ENCODE data around the gene CDK14.

The CDK14 gene

DNA sequence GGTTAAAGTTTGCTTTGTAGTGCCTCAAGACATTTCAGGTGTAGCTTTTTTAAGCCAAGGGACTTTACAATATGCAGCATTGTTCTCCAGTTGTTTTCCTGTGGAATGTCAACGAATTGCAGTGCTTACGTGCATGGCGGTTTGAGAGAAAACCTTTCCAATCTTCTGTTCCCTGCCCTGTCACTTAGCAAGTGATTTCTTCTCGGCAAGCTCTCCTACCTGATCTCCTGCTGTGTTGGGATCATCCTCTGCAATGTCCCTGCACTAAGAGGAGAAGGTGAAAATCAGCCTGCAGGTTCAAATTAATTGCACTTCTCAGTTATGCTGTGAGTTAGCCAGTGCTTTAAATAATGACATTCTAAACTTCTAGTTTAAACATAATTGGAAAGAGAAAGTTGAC lies 470.5 kb downstream of the CDK14 start:
- H3K4me1 ChIP-seq (ENCODE audit: control insufficient read depth, insufficient read depth, low read length, poor library complexity, severe bottlenecking) = no peaks in the 10 kb centered on the region
- H3K4me3 ChIP-seq (ENCODE audit: extremely low read depth, insufficient read depth, low read length, poor library complexity, severe bottlenecking) = no peak overlapping the region
- WGBS, 2 experiments (ENCODE audit: insufficient coverage in 2 of 2) = 66 to 89% methylated on average over 3 to 4 of the region's 4 CpGs
- H3K36me3 ChIP-seq (ENCODE audit: control insufficient read depth, insufficient read depth, low read length) = peaks cover 10% of the 10 kb centered on the region
- no peak overlapping the region for H3K27ac ChIP-seq (ENCODE audit: low read depth, low read length, severe bottlenecking)
- H3K9me3 ChIP-seq (ENCODE audit: control insufficient read depth, low read length) = no peaks in the 10 kb centered on the region

DNA sequence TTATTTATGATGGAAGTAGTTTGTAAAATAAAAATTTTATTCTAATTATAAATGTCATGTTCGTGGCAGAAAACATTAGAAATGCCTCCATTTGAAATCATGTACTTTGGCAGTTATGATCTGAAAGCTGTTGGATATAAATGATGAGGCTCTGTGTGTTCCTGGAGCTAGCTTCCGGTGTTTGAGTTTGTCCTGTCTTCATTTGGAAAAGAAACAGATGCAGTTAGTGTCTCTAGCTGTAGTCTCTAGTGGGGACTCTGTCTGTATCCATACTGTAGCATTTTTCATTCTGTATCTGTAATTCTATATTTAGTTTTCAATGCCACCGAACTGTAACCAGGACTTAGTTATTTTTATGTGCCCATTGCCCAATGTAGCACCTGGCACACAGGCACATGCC lies 471.1 kb downstream of the CDK14 start:
- H3K27ac ChIP-seq (ENCODE audit: low read depth, low read length, severe bottlenecking) = no peak overlapping the region
- no peaks in the 10 kb centered on the region for H3K9me3 ChIP-seq (ENCODE audit: control insufficient read depth, low read length)
- H3K36me3 ChIP-seq (ENCODE audit: control insufficient read depth, insufficient read depth, low read length) = peaks cover 13% of the 10 kb centered on the region
- no peak overlapping the region for H3K4me3 ChIP-seq (ENCODE audit: extremely low read depth, insufficient read depth, low read length, poor library complexity, severe bottlenecking)
- H3K4me1 ChIP-seq (ENCODE audit: control insufficient read depth, insufficient read depth, low read length, poor library complexity, severe bottlenecking) = no peaks in the 10 kb centered on the region
- WGBS, 2 experiments (ENCODE audit: insufficient coverage in 2 of 2) = 100% methylated on average over 1 of the region's 3 CpGs

DNA sequence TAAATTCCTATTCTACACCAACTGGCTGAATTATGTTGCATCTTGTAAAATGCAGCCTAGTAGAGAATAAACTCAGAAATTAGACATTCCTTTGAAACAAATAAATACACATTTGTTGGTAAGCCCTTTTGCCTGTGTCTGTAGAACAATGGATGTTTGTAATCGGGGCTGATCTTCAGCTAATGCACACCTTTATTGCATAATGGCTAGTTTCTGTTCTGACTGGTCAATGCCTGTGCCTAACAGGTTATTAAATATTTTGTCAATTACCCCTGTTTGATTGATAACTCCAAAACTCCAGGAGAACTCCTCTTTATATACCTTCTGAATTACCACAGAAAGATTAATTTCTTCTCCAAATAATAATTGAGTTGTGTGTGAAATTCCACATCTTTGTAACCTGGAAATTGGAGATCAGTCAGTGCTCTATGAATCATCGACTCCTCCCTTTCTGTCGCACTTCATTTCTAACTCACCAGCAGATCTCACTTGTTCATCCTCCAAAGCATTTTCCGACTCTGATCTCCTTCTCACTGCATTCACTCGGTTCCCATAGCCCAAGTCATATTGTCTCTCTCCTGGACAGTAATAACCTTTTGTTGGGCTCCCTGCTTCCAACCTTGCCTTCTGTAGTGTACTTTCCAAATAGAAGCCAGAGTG lies 472.1 kb downstream of the CDK14 start:
- H3K4me1 ChIP-seq (ENCODE audit: control insufficient read depth, insufficient read depth, low read length, poor library complexity, severe bottlenecking) = no peaks in the 10 kb centered on the region
- H3K9me3 ChIP-seq (ENCODE audit: control insufficient read depth, low read length) = no peaks in the 10 kb centered on the region
- 82 to 95% methylated on average over 4 of the region's 5 CpGs for WGBS, 2 experiments (ENCODE audit: insufficient coverage in 2 of 2)
- H3K4me3 ChIP-seq (ENCODE audit: extremely low read depth, insufficient read depth, low read length, poor library complexity, severe bottlenecking) = no peak overlapping the region
- no peak overlapping the region for H3K27ac ChIP-seq (ENCODE audit: low read depth, low read length, severe bottlenecking)
- peaks cover 20% of the 10 kb centered on the region for H3K36me3 ChIP-seq (ENCODE audit: control insufficient read depth, insufficient read depth, low read length)

DNA sequence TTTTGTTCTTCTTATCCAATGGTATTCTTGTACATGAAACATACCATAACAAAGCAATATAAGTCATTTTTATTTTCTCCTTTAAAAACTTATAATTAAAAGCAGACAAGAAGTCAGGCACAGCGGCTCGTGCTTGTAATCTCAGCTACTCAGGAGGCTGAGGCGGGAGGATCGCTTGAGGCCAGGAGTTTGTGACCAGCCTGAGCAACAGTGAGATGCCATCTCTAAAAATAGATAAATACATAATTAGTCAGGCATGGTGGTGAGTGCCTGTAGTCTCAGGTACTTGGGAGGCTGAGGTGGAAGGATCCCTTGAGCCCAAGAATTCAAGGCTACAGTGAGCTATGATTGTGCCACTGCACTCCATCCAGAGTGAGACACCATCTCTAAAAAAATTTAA lies 473.0 kb downstream of the CDK14 start:
- Histone ChIP-seq H3K9me3 (ENCODE audit: control insufficient read depth, low read length) (no peaks in the 10 kb centered on the region), H3K4me3 (ENCODE audit: extremely low read depth, insufficient read depth, low read length, poor library complexity, severe bottlenecking) (no peak overlapping the region), H3K36me3 (ENCODE audit: control insufficient read depth, insufficient read depth, low read length) (peaks cover 20% of the 10 kb centered on the region), H3K4me1 (ENCODE audit: control insufficient read depth, insufficient read depth, low read length, poor library complexity, severe bottlenecking) (no peaks in the 10 kb centered on the region), H3K27ac (ENCODE audit: low read depth, low read length, severe bottlenecking) (no peak overlapping the region)
- WGBS, 2 experiments (ENCODE audit: insufficient coverage in 2 of 2) = 100% methylated on average over 1 to 2 of the region's 4 CpGs

DNA sequence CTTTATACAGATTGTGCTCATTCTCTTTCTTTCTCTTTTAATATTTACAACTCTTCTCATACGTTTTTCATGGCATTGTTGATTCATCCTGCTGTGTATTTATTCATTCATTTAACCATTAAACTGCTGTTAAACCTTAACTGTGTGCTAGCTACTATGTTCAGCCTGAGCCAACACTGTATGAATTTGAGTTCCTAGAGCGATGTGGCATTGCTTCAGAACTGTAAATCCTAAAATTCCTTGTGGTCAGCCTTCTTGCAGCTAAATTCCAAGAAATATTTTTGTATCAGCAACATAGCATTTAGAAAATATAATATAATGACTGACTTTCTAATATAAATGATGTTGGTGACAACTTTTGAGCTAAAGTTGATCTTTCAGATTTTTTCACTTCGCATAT lies 483.4 kb downstream of the CDK14 start:
- H3K4me1 ChIP-seq (ENCODE audit: control insufficient read depth, insufficient read depth, low read length, poor library complexity, severe bottlenecking) = no peaks in the 10 kb centered on the region
- no peak overlapping the region for H3K27ac ChIP-seq (ENCODE audit: low read depth, low read length, severe bottlenecking)
- WGBS, 2 experiments (ENCODE audit: insufficient coverage in 2 of 2) = 76% methylated on average over 2 of the region's 3 CpGs; no CpG with 5 or more reads in 1 of the 2 experiments
- H3K36me3 ChIP-seq (ENCODE audit: control insufficient read depth, insufficient read depth, low read length) = no peaks in the 10 kb centered on the region
- no peak overlapping the region for H3K4me3 ChIP-seq (ENCODE audit: extremely low read depth, insufficient read depth, low read length, poor library complexity, severe bottlenecking)
- H3K9me3 ChIP-seq (ENCODE audit: control insufficient read depth, low read length) = no peaks in the 10 kb centered on the region

DNA sequence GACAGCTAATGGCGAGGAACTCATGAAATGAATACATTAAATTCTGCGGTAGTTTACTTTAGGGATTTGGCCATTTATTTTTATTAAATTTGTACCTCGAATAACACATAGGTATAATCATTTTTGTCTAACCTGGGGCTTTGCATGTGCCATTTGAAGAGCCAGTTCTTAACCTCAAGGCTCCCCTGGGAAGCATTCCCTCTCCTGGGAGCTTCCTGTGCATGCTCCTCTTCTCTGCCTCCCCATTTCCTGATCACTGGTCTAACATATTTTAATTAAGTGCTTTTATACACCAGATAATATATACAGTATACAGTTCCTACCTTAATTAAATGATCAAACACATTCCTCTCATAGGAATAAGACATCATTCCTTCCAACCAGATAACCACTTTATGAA lies 484.2 kb downstream of the CDK14 start:
- no peaks in the 10 kb centered on the region for H3K4me1 ChIP-seq (ENCODE audit: control insufficient read depth, insufficient read depth, low read length, poor library complexity, severe bottlenecking)
- no peak overlapping the region for H3K27ac ChIP-seq (ENCODE audit: low read depth, low read length, severe bottlenecking)
- H3K9me3 ChIP-seq (ENCODE audit: control insufficient read depth, low read length) = no peaks in the 10 kb centered on the region
- no peaks in the 10 kb centered on the region for H3K36me3 ChIP-seq (ENCODE audit: control insufficient read depth, insufficient read depth, low read length)
- no peak overlapping the region for H3K4me3 ChIP-seq (ENCODE audit: extremely low read depth, insufficient read depth, low read length, poor library complexity, severe bottlenecking)
- WGBS, 2 experiments (ENCODE audit: insufficient coverage in 2 of 2) = no CpG with 5 or more reads among the region's 3 CpGs

DNA sequence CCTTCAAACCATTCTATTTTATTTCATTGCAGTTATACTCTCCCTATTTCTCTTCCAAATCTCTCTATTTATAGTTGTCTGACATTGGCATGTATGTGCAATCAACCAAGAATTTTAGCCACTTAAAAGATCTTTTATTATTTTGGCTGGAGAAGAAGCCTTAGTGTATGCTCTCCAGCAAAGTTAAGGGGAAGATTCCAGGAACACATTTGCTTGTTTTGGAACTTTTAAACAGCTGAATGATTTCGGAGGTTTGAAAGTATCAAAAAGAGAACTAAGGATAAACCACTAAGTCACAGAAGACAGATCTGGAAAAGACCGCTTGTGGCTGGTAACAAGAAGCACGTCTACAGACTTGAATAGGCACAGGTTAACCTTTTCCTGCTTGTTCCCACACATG lies 485.9 kb downstream of the CDK14 start:
- Histone ChIP-seq H3K9me3 (ENCODE audit: control insufficient read depth, low read length) (no peaks in the 10 kb centered on the region), H3K4me1 (ENCODE audit: control insufficient read depth, insufficient read depth, low read length, poor library complexity, severe bottlenecking) (no peaks in the 10 kb centered on the region), H3K4me3 (ENCODE audit: extremely low read depth, insufficient read depth, low read length, poor library complexity, severe bottlenecking) (no peak overlapping the region), H3K27ac (ENCODE audit: low read depth, low read length, severe bottlenecking) (no peak overlapping the region), H3K36me3 (ENCODE audit: control insufficient read depth, insufficient read depth, low read length) (no peaks in the 10 kb centered on the region)
- WGBS, 2 experiments (ENCODE audit: insufficient coverage in 2 of 2) = 88 to 91% methylated on average over 1 to 3 of the region's 3 CpGs

DNA sequence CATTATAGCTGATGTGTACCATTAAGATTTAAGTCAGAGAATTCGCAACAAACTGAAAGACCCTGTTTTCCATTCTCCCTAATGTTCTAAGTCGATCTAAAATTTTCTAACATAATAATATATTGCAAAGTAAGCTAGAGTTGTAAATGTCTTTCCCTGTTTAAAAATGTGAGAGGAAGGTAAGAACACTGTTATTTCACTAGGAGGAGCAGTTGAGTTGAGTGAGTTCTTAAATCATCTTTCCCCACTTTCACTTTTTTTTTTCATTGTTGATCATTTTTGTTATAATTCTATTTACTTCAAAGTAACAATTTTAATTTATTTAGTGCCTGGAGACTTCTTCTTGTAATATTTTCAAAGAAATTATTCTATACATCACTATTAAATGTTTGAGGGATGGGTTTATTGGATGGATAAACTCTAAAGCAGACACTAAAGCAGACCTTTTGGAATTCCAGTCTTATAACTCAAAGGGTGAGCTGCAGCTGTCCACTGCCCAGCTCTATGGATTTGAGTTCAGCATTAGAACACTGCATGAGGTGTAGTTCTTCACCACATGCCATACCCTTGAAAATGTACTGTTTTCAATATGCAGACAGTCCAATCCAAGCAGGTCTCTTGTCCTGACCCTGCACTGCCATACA lies 486.9 kb downstream of the CDK14 start:
- no peaks in the 10 kb centered on the region for H3K4me1 ChIP-seq (ENCODE audit: control insufficient read depth, insufficient read depth, low read length, poor library complexity, severe bottlenecking)
- no peaks in the 10 kb centered on the region for H3K9me3 ChIP-seq (ENCODE audit: control insufficient read depth, low read length)
- H3K27ac ChIP-seq (ENCODE audit: low read depth, low read length, severe bottlenecking) = no peak overlapping the region
- H3K36me3 ChIP-seq (ENCODE audit: control insufficient read depth, insufficient read depth, low read length) = no peaks in the 10 kb centered on the region
- no CpG with 5 or more reads among the region's 2 CpGs for WGBS, 2 experiments (ENCODE audit: insufficient coverage in 2 of 2)
- no peak overlapping the region for H3K4me3 ChIP-seq (ENCODE audit: extremely low read depth, insufficient read depth, low read length, poor library complexity, severe bottlenecking)

DNA sequence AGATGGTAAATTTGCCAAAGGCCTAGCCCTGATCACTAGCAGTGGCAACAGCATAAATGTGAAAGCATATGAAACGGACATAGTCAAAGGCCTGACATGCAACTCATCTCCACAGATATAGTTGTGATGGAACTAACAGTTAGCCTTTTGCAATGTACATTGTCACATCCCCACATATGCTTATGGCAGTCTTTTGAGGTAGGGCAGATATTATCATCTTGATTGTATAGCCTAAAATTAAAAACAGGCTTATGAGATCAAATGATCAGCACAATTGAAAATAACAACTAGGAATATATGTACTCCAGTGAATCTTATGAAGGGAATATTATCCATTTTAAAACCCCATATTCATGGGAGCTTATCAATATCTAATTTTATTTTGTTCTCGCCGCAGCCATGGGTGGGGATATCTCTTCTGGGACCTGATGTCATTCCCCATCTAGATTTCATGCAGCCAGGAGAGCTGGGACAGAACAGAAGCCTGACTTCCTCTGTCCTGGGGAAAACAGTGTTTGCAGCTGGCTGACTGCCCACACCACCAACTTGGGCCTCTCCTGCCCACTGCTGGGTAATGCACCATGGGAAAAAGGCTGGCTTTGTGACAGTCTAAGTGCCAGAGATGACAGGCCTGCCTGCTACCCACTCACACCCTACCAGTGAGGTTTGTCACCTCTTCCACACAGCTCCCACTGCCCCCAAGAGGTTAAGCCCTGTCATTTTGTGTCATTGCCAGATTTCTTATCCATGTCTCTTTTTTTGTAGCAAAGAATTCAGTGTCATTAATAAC lies 487.9 kb downstream of the CDK14 start:
- Histone ChIP-seq H3K4me3 (ENCODE audit: extremely low read depth, insufficient read depth, low read length, poor library complexity, severe bottlenecking) (no peak overlapping the region), H3K4me1 (ENCODE audit: control insufficient read depth, insufficient read depth, low read length, poor library complexity, severe bottlenecking) (no peaks in the 10 kb centered on the region), H3K9me3 (ENCODE audit: control insufficient read depth, low read length) (no peaks in the 10 kb centered on the region), H3K36me3 (ENCODE audit: control insufficient read depth, insufficient read depth, low read length) (no peaks in the 10 kb centered on the region), H3K27ac (ENCODE audit: low read depth, low read length, severe bottlenecking) (no peak overlapping the region)
- 80 to 100% methylated on average over 1 to 2 of the region's 3 CpGs for WGBS, 2 experiments (ENCODE audit: insufficient coverage in 2 of 2)

DNA sequence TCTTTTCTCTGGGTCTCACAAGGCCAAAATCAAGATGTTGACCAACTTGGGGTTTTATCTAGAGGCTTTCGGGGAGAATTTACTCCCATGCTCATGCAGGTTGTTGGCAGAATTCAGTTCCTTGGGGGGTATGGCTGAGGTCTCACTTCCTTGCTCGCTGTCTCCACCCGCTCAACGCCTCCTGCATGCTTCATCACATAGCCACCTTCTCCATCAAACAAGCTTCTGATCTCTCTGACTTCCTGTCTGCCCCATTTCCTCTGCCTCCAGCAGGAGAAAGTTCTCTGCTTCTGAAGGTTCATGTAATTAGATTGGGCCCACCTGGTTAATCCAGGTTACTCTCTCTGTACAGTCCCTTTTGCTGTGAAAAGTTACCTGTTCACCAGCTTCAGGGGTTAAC lies 489.1 kb downstream of the CDK14 start:
- Histone ChIP-seq H3K4me1 (ENCODE audit: control insufficient read depth, insufficient read depth, low read length, poor library complexity, severe bottlenecking) (no peaks in the 10 kb centered on the region), H3K9me3 (ENCODE audit: control insufficient read depth, low read length) (no peaks in the 10 kb centered on the region), H3K4me3 (ENCODE audit: extremely low read depth, insufficient read depth, low read length, poor library complexity, severe bottlenecking) (no peak overlapping the region), H3K36me3 (ENCODE audit: control insufficient read depth, insufficient read depth, low read length) (no peaks in the 10 kb centered on the region), H3K27ac (ENCODE audit: low read depth, low read length, severe bottlenecking) (no peak overlapping the region)
- WGBS, 2 experiments (ENCODE audit: insufficient coverage in 2 of 2) = 100% methylated on average over 1 of the region's 4 CpGs; no CpG with 5 or more reads in 1 of the 2 experiments

DNA sequence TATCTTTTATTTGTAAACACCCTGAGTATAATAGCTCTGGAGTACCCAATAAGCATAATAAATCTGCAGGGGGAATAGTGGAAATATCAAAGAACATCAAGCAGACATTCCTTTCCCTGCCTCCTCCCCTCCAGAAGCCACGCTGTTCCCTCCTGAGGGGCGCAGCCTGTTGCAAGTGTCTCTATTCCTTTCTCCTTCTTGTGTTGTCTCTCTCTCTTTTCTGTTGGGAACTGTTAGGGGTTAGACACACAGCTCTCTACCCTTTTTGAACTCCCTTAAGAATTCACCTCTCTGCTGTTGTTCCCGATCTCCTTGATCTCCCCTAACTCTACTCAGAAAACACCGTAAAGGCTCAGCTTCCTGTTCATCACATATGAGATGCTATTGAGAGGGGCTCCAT lies 490.1 kb downstream of the CDK14 start:
- Histone ChIP-seq H3K4me1 (ENCODE audit: control insufficient read depth, insufficient read depth, low read length, poor library complexity, severe bottlenecking) (no peaks in the 10 kb centered on the region), H3K36me3 (ENCODE audit: control insufficient read depth, insufficient read depth, low read length) (no peaks in the 10 kb centered on the region), H3K4me3 (ENCODE audit: extremely low read depth, insufficient read depth, low read length, poor library complexity, severe bottlenecking) (no peak overlapping the region), H3K27ac (ENCODE audit: low read depth, low read length, severe bottlenecking) (no peak overlapping the region), H3K9me3 (ENCODE audit: control insufficient read depth, low read length) (no peaks in the 10 kb centered on the region)
- 86 to 100% methylated on average over 1 to 2 of the region's 4 CpGs for WGBS, 2 experiments (ENCODE audit: insufficient coverage in 2 of 2)

Measured in mesodermal cell (in vitro differentiated cells).